ENCODE data around the gene TBC1D3D. TPM values are rescaled to one million over a fixed set of nuclear protein-coding genes. Genes with fewer than 3 reads are reported as not detected.
"Not testable (repeated sequence)": the region's sequence is repeated elsewhere in the genome, so short reads cannot be mapped to it uniquely, and the experiment has no call there.

The TBC1D3D gene
- total RNA-seq (0.27 TPM), polyA plus RNA-seq (ENCODE audit: insufficient read depth in 1 of 8, insufficient read length in 8 of 8, low replicate concordance in 1 of 8) (1 to 10 TPM in 5 of 8 donors, under 1 TPM in 3; 0.66 to 5.0 (median 2.5) TPM)
- long read RNA-seq, donor 1, result 0 reads
- long read RNA-seq, donor 2, result 0 reads
- long read RNA-seq, donor 3, partial matches to known transcripts, result 0 of 12 reads
- long read RNA-seq, donor 3, other reads (novel, unspliced or antisense), result 12 of 12 reads
- long read RNA-seq, donor 4, result 0 reads
- long read RNA-seq, donor 5, result 0 reads
- long read RNA-seq, donor 6, partial matches to known transcripts, result 10 of 10 reads
- long read RNA-seq, donor 6, other reads (novel, unspliced or antisense), result 0 of 10 reads
- long read RNA-seq, donor 7, result 0 reads
- long read RNA-seq, donor 8, result 0 reads
- long read RNA-seq, donor 9, result 0 reads
- long read RNA-seq, donor 10, result 0 reads
- long read RNA-seq, donor 11, result 0 reads

DNA sequence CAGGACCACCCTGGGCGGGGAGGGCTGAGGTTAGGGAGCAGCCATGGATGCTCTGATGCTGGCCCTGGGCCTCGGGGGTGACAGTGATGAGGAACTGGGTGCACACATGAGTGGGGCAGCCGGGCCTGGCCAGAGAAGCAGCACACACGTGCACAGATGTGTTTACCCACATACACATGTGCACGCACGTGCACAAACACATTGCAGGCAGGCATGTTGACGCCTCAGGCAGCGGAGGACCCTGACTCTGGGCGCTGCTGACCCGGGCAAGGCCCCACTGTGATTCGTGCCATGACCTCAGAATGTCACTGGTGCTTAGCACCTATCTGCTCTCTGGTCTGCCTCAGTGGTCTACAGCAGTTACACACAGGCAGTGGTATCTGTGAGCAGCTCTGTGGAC is at the start of gene TBC1D3D:
Gene TBC1D3D, plus strand, starts transcription at position 301 of the 400 bp plus-strand sequence. CDS start 1,585 bp downstream, outside the sequence.
- H3K4me1 ChIP-seq (ENCODE audit: control insufficient read depth, insufficient read depth, low read length); H3K4me3 ChIP-seq (ENCODE audit: low read length); H3K36me3 ChIP-seq (ENCODE audit: control insufficient read depth, insufficient read depth, low read length); H3K27me3 ChIP-seq (ENCODE audit: control insufficient read depth, insufficient read depth, low read length); H3K9me3 ChIP-seq (replicated peaks; ENCODE audit: control insufficient read depth, low read depth, low read length); H3K27ac ChIP-seq (ENCODE audit: low read length); DNase-seq: not testable (repeated sequence)
- WGBS (ENCODE audit: insufficient coverage), result no CpG with 5 or more reads among the region's 11 CpGs

DNA sequence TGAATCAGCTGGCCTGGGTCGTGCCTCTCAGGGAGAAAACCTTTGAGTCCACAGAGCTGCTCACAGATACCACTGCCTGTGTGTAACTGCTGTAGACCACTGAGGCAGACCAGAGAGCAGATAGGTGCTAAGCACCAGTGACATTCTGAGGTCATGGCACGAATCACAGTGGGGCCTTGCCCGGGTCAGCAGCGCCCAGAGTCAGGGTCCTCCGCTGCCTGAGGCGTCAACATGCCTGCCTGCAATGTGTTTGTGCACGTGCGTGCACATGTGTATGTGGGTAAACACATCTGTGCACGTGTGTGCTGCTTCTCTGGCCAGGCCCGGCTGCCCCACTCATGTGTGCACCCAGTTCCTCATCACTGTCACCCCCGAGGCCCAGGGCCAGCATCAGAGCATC is 14.8 kb upstream of the TBC1D3D start, which contains the start of gene TBC1D3L:
Gene TBC1D3L, minus strand, starts transcription at position 101 of the 400 bp plus-strand sequence. CDS start 1,540 bp downstream, outside the sequence.
- WGBS (ENCODE audit: insufficient coverage), result no CpG with 5 or more reads among the region's 11 CpGs
- not testable (repeated sequence) for DNase-seq; H3K9me3 ChIP-seq (replicated peaks; ENCODE audit: control insufficient read depth, low read depth, low read length); H3K27ac ChIP-seq (ENCODE audit: low read length); H3K4me1 ChIP-seq (ENCODE audit: control insufficient read depth, insufficient read depth, low read length); H3K4me3 ChIP-seq (ENCODE audit: low read length); H3K36me3 ChIP-seq (ENCODE audit: control insufficient read depth, insufficient read depth, low read length); H3K27me3 ChIP-seq (ENCODE audit: control insufficient read depth, insufficient read depth, low read length)

Other genes with a start within 250 kb of the TBC1D3D start
- gene TBC1D3K, start 79.6 kb upstream of the TBC1D3D start, total RNA-seq, result not detected
- gene TBC1D3K, start 79.6 kb upstream of the TBC1D3D start, polyA plus RNA-seq (ENCODE audit: insufficient read depth in 1 of 8, insufficient read length in 8 of 8, low replicate concordance in 1 of 8), result not detected
- gene TBC1D3L, start 14.9 kb upstream of the TBC1D3D start, total RNA-seq, result 12.1 TPM
- gene TBC1D3L, start 14.9 kb upstream of the TBC1D3D start, polyA plus RNA-seq (ENCODE audit: insufficient read depth in 1 of 8, insufficient read length in 8 of 8, low replicate concordance in 1 of 8), result 10 to 100 TPM in 5 of 8 donors, 1 to 10 TPM in 2, not detected in 1; 7.4 to 34.5 (median 18.6) TPM
- gene TBC1D3C, start 64.7 kb downstream of the TBC1D3D start, total RNA-seq, result not detected
- gene TBC1D3C, start 64.7 kb downstream of the TBC1D3D start, polyA plus RNA-seq (ENCODE audit: insufficient read depth in 1 of 8, insufficient read length in 8 of 8, low replicate concordance in 1 of 8), result 1 to 10 TPM in 2 of 8 donors, under 1 TPM in 2, not detected in 4; 0.39 to 3.0 (median 1.7) TPM
- gene TBC1D3E, start 124.0 kb downstream of the TBC1D3D start, total RNA-seq, result not detected
- gene TBC1D3E, start 124.0 kb downstream of the TBC1D3D start, polyA plus RNA-seq (ENCODE audit: insufficient read depth in 1 of 8, insufficient read length in 8 of 8, low replicate concordance in 1 of 8), result 1 to 10 TPM in 1 of 8 donors, under 1 TPM in 1, not detected in 6; 0.28 to 4.4 TPM
- not detected for gene TBC1D3, start 188.6 kb downstream of the TBC1D3D start, total RNA-seq
- gene TBC1D3, start 188.6 kb downstream of the TBC1D3D start, polyA plus RNA-seq (ENCODE audit: insufficient read depth in 1 of 8, insufficient read length in 8 of 8, low replicate concordance in 1 of 8), result 1 to 10 TPM in 3 of 8 donors, not detected in 5; 2.4 to 5.3 (median 3.7) TPM